ENCODE data around the gene CDC42BPG.

The CDC42BPG gene

DNA sequence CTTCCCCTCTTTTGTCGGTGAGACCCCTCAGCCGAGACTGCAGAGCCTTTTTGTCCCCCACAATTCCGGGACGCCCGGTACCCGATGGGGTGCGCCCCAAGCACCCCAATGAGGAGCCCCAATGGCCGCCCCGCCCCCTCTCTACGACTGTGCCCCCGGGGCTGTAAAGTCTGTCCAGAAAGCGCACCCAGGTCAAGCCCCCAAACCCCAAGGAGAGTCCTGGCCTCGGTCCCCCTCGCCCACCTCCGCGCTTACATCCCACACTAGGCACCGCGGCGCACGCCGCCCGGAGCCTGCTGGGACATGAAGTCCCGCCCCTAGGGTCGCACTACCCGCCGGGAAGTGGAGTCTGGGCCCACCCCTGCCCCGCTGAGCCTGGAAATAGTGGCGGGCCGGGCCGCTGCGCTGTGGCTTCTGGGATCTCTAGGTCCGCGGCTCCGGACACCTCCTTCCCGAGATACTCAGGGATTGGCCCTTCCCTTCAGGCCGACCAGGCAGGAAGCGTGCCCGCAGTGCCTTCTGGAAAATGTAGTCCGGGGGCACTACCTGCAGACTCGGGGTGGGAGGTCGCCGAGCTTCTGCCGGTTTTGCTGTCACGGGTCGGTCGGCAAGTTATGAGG lies 34.1 kb downstream of the CDC42BPG start, which contains the start of gene MEN1:
Gene MEN1, minus strand, starts transcription at position 281 of the 620 bp plus-strand sequence. CDS start 442 bp downstream, outside the sequence.
- no peak for FAIRE-seq
- peak; percentile 98 for DNase-seq (ENCODE audit: low spot score)

DNA sequence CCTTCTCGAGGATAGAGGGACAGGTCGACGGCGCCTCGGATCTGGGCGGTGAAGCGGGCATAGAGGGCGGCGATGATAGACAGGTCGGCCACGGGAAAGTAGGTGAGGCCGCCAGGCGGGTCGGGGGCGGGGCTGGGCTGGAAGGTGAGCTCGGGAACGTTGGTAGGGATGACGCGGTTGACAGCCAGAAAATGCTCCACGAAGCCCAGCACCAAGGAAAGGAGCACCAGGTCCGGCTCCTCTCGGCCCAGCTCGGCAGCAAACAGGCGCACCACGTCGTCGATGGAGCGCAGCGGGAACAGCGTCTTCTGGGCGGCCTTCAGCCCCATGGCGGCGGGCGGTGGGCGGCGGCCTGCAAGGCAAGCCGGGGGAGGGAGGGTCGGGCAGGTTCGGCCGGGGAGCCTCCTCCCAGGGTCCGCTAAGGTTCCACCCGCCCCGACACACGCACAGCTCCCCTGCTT lies 34.6 kb downstream of the CDC42BPG start:
- DNase-seq (ENCODE audit: low spot score) (peak; percentile 19), FAIRE-seq (no peak)

DNA sequence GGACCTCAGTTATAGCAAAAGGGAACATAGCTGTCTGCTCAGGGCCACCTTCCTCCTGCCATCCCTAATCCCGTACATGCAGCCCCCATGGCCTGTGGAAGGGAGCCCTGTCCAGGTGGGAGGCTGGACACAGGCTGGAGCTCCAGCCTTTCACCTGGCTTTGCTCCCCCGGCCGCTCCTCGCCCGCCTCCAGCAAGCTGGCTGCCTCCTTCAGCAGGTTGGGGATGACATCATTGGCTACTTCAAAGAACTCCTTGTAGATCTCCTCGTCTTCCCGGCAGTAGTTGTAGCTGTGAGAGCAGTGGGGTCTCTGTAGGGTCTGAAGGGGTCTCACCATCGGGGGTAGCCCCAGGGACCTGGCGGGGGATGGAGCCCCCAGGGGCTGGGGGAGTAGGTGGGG lies 39.0 kb downstream of the CDC42BPG start:
- DNase-seq (ENCODE audit: low spot score) (no peak), FAIRE-seq (no peak)

DNA sequence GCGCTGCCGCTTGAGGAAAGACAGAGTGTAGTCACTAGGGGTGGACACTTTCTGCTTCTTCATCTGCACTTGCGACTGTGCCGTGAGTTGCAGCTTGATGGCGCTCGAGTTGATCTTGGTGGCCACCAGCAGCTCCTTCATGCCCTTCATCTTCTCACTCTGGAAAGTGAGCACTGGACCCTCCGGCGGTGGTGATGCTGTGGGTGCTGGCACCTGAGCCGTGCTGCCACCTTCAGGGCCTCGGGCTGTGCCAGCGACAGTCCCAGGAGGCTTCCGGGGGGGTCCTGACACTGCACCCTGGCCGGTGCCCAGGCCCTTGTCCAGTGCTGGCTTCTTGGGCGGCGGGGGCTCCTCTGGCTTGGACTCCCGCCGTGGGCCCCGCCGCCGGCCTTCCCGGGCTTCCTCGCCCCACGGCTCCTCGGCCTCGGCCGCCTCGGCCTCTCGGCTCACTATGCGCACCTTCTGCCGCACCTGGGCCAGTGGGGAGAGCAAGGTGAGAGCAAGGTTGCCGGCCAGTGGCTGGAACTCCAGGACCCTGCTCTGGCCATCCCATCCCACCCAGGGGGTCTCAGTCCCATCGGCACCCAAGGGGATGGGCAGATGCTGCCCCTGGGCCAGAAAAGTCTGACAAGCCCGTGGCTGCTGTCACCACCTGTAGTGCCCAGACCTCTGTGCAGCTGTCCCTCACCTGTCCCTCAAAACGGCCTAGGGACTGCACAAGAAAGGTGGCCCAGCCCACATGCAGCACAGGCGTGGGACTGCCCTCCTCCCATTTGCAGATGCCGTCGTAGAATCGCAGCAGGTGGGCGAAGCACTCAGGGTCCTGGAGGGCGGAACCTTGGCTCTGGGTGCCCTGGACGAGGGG lies 39.9 kb downstream of the CDC42BPG start:
- DNase-seq (ENCODE audit: low spot score): no peak
- FAIRE-seq: no peak

DNA sequence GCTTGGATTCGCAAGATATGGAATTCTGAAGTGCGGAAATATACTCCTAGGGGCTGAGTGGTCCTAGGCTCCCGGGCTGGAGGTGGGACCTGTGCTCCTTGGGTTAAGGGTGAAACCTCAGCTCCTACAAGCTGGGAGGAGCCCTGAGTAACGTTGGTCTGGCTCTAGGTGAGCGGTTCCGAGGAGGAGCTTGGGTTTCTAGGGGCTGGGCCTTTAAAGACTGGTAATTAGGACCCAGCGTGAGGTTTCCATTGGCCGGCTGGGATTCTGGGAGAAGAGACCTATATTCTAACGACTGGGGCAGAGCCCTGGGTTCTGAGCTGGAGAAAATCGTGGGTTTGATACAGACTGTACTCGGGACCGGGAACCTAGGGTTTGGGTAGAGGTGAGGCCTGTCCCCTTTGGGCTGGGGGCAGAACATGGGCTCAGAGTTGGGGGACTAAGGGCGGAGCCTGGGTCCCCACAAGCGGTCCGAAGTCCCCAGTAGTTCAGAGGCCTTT lies 40.6 kb downstream of the CDC42BPG start:
- DNase-seq (ENCODE audit: low spot score) (no peak), FAIRE-seq (no peak)

DNA sequence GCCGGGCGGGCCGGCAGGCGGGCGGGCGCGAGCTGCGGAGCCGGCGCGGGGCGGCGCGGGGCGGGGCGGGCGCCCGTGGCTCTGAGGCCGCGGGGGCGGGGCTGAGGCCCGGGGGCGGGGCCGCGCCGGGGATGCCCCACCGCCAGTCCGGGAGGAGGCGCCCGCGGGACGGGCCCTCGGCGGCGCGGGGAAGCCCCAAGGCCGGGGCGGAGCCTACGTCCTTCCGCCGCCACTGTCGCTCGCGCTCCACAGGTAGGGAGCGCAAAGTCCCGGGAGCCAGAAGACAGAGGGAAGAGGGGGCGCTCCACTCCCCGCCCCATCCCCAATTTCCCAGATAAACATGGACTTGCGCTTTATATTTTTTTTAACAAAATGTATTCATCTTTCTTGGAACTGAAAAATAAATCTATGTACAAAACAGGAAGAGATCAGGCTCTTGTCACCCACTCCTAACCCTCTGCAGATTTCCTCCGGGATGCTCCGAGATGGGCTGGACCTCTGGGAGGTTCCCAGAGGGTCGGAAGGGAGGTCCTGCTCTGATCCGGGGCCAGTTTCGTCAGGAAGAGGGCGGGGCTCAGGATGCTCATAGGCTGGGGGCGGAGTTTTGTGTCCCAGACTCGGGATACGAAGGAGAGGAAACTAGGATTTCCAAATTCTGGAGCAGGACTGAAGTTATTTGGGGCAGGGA lies 41.2 kb downstream of the CDC42BPG start, which contains the start of gene MAP4K2:
Gene MAP4K2, minus strand, starts transcription at position 57 of the 688 bp plus-strand sequence. CDS start 65 bp downstream, outside the sequence.
- FAIRE-seq: no peak

DNA sequence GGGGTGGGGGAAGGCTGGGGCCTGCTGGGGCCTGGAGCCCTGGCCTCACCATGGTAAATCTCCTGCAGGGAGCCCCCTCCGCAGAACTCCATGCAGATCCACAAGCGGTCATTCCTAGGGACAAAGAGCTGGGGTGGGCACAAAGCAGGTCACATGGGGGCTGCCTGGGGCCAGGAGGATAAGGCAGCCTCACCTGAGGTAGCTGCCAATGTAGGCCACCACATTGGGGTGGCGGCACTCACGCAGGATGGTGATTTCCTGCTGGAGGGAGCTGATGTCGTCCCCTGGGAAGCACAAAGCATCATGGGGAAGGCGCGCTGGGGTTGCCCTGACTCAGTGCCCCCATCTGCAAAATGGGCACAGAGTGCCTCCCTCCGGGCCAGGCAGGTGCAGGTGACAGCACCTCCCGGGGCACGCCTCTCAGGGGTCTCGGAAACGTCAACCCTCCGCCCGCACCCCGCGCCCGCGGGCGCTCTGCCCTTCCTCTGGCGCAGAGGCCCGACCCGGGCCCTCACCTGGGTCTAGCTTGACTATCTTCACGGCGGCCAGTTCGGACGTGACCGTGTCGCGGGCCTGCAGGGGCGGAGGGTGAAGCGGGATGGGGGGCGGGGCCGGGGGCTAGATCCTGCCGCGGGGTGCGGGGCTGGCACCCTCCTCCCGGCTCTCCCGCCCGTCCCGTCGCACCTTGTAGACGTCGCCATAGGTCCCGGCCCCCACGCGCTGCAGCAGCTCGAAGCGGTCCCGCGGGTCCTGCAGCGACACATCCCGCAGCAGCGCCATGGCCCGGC lies 41.9 kb downstream of the CDC42BPG start:
- DNase-seq (ENCODE audit: low spot score): no peak
- no peak for FAIRE-seq

More for the DNA sequence above, 41.2 kb downstream of the CDC42BPG start, which contains the start of gene MAP4K2:
- DNase-seq (ENCODE audit: low spot score): peak; percentile 97

DNA sequence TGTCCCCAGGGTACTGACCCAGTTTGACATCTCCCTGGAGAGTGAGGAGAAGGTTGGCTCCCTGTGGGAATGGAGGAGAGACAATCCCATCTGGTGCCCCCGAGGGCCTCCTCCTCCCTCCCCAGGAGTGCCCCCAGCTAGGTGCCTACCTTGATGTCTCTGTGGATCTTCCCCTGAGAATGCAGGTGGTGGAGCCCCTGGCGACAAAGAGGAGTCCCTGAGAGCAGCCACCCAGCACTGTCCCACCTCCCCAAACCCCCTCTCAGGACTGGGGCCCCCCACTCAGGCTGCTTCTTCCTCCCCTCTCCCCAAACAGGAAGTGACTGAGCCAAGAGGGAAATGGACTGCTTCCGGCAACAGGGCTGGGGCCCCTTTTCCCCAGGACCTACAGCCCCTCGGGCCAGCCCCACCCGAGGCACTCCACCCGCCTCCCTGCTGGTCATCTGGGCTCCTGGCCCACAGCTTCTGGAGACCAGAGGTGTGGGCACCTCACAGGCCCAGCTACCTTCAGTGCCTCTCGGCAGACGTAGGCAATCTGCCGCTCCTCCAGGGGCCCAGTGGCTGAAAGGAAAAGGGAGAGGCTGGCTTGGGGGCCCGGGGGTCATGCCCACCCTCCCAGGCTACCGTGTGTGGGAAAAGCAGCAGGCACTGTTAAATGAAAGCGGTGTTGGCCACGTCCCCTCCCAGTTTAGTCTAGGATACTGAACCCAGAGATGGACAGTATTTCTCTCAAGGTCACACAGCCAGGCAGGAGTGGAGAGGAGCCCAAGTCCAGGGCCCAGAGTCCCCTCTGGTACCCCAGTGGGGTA lies 42.7 kb downstream of the CDC42BPG start:
- FAIRE-seq: no peak

DNA sequence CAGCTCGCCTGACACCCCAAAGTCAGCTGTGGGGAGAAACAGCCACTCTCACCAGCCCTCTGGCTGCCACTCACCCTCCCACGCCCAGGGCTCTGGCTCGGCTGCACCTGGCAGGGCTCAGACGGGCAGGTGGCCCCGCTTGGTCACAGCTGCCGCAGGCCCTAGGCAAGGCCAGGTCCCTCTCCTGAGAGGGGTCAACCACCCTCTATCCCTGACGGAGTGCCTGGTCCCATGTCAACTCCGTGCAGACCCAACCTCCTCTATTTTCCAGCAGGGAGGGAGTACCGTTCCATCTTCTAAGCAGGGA lies 43.3 kb downstream of the CDC42BPG start:
- DNase-seq (ENCODE audit: low spot score): no peak
- no peak for FAIRE-seq

More for the DNA sequence above, 42.7 kb downstream of the CDC42BPG start:
- no peak for DNase-seq (ENCODE audit: low spot score)

DNA sequence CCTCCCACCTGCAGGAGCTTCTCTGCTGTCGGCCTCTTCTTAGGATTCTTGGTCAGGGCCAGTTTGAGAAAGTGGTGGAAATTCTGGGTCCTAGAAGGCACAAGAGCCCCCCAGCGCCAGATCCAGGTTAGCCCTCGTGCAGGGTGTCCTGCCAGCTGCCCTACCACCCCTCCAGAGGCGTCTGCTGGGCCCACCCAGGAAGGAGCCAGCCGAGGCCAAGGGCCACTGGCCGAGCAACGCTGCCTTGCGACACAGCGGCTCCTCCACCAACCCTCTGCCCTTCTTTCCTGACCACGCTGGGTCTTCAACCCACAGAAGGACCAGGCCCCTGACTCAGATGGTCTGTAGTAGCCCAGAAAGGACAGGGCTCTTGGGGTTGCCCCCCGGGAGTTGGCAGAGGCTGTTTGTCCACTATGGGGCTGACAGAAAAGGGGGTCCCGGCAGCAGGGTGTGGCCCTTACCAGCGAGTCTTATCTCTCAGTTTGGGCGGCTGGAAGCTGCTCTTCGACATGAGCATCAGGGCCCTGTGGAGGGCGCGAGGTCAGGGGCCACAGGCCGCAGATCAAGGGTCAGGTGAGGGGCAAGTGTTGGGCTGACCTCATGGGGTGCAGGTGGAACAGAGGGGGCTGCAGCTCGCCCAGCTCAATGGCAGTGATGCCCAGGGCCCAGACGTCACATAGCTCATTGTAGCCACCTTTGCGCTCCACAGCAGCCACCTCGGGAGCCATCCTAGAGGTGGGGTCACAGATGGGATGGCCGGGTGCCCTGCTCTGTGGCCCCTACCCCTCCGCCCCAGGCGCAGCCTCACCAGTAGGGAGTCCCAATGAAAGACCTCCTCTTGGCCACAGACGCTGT lies 43.9 kb downstream of the CDC42BPG start:
- FAIRE-seq: no peak
- DNase-seq (ENCODE audit: low spot score): no peak

DNA sequence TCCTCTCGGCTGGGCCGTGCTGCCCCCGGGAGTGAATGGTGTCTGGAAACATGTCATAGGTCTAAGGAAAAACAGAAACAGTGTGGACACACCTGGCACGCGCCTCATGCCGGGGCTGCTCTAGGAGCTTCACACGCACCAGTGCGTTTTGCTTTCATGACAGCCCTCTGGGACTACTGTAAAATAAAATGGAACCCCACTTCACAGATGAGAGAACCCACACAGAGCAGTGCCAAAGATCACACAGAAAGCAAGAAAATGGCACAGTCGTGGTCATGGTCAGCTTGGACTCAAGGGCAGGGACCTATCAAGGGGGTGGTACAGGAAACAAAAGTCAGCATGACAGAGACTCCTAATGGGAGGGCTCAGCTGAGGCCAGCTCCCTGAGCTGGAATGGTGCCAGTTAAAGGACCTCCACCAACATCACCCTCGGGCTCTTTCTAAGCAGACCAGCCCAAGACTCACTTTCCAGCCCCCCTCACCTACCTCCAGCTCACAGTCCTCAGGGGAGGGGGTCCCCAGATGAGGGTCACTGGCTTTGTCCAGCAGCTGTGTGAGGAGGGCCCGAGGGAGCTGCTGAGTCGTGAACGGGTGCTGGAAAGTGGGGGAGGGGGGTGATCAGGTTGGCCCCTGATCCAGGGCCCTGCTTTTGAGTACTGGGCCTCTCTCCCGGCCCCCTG lies 44.7 kb downstream of the CDC42BPG start:
- FAIRE-seq (no peak), DNase-seq (ENCODE audit: low spot score) (no peak)

DNA sequence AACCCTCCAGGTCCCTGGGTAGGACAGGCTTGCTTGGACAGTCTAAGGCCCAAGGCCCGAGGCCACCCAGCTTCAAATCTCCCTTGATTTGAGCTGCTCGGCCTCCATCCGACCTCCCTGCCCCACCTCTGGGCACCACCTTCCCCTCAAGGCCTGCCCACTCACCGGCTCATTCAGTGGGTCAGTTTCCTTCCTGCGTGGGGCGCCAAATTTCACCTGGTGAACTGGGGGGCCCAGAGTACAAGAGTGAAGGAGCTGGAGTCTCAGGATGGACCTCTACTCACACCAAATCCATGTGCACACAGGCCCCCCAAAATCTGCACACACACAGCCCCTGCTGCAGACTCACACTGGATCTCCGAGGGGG lies 45.2 kb downstream of the CDC42BPG start:
- DNase-seq (ENCODE audit: low spot score) (no peak), FAIRE-seq (no peak)

DNA sequence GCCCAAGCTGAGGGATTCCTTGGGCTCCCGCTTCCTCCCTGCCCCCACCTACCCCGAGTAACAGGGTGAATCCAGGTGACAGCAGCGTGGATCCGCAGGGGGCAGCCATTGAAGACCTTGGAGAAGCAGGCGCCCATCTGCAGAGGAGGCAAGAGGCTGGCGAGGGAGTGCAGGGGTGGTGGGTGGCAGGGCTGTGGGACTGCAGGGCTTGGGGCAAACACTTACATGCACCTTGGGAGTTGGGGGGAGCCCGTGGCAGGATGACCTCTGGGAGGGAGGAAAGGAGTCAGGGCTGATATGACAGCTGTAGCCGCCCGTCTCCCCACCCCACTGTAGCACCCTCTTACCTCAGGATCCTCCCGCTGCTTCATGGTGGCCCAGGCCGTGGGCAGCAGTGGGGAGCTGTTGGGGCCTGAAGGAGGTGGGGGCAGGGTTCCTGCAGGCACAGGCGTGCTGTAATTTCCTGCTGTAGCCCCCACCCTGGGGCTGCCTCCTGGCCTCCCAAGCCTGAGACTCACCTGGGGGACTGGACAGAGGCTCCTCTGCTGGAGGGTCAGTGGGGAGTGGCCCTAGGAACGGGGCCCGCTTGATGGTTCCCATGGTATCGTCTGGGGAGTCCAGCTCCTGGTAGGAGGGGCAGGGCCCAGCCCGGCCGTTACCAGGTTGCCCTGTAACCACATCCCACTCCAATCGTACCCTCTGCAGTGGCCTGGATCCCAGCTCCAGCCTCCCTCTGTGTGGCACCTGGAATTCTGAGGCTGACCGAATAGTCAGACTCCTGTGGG lies 47.5 kb downstream of the CDC42BPG start:
- no peak for FAIRE-seq

DNA sequence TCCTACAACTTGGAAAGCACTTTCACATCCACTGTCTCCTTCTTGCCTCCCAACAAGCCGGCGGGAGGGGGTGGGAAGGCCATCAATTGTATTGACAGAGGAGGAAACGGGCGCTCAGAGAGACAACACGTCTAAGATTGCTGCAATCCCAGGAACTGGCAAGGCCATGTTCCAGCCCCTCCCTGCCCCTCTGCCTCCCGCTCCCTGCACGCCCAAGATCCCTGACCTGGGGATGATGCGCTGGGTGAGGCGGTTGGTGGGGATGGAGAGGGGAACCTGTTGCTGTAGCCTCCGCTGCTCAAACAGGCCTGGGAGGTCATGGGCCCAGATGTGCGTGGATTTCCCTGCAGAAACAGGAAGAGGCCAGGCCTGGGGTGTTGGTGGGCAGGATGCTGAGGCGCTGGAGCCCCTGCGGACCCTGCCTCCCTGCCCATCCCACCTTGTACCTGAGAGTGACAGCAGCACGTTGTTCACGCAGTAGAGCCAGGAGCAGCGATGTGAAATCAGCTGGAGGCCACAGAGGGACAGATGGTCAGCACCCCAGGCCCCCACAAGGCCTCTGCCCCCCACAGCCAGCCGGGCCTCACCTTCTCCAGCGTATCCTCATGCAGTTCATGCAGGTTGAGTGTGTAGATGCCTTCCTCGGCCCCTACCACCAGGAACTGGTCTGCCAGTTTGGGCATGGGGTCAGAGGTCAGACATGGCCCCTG lies 48.3 kb downstream of the CDC42BPG start:
- no peak for FAIRE-seq

More for the DNA sequence above, 47.5 kb downstream of the CDC42BPG start:
- DNase-seq (ENCODE audit: low spot score): no peak

DNA sequence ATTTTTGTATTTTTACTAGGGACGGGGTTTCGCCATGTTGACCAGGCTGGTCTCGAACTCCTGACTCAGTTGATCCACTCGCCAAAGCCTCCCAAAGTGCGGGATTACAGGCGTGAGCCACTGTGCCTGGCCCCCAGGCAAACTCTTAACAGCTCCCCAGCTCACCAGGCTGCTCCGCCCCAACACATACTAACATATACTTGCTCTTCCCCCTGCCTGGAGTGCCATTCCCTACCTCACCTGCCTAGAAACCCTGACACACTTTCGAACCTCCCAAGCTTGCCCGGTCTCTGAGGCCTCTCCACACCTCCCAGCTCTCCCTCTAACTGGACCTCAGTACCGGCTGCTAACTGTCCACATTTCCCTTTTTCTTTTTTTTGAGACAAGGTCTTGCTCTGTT lies 49.9 kb downstream of the CDC42BPG start:
- DNase-seq (ENCODE audit: low spot score): no peak
- FAIRE-seq: no peak

More for the DNA sequence above, 48.3 kb downstream of the CDC42BPG start:
- DNase-seq (ENCODE audit: low spot score): no peak

DNA sequence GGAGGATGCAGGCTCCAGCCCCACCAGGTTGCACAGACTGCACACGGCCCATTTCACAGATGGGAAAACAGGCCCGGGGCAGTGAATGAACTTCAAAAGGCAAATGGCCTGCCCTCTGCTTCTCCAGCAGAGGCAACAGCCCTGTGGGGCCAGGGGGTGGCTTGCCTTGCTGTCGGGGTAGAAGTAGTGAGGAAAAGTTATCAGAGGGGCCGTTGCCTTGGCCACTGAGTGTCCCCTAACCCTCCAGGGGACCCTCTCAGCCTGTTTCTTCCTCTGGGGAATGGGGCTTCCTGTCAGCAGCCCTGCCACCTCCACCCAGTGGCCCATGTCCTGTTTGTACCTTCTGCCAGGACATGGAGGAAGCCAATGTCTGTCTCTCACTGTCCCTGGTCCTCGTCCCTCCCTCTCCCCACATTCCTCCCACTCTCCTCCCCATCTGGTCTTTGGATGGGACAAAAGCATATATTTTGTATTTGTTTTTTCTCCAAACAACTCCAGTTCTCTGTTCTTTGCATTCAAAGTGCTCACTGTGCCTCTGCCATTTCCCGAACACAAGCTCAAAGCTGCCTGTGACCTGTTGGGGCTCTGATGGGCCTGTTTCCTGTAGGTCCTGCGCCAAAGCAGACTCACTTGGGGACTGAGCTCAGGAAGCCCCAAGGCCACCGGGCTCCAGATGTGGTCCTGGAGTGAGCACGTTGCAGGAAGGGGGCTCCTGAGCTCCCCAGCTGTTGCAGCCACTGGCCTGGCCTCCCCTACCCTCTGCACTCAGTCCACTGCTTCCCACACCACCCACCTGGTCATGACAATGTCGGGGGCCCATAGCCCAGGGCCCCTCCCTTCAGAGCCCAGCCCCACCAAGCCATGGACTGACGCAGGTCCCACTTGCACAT lies 50.9 kb downstream of the CDC42BPG start:
- DNase-seq (ENCODE audit: low spot score) (no peak), FAIRE-seq (no peak)

Data from urothelium cell line (cell line).